Stimulated activated CD8-positive, alpha-beta memory T cell treated with anti-CD3 and anti-CD28 coated beads, Interleukin-4, amount 100 ng/mL, for 4 hours (primary cell): Measurements from ENCODE around the gene PTX4.

Source experiments
- DNase-seq, 2 donors: peaks; one replicate each; pipeline ENCODE4 v3.0.0-alpha.2; 2020; ENCODE audit warnings: low read depth in 2 of 2, low spot score in 1 of 2

PTX4 gene

DNA sequence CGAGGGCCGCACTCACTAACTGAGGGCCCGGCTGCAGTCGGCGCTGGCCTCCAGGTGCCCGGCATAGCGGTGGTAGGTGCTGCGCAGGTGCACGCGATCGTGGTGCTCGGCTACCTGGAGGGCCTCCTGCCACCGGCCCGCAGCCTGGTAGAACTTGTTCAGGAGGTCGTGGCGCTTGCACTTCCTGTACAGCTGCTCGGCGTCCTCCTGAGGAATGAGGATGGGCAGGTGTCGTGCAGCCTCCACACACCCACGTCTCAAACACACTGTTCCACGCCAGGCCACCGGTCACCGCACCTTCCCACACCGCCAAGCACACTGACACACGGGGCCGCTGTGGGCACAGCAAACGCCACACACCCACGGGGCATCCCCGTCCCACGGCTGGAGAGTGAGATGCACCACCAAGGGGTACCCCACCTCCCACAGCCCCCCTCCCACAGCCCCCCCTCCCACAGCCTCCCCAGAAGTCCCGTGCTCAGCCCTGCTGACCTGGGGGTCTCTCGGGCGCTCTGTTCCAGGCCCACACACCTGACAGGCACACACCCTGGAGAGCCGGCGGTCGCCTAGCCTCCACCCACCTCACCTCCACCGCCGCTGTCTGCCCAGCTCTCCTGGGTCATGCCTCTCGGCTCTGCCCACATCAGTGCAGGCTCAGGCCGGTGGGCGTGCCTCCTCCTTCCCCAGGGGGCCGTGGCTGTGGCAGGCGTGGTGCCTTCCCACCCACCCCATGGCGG, 37.3 kb upstream of the PTX4 start:
- no peak for DNase-seq

DNA sequence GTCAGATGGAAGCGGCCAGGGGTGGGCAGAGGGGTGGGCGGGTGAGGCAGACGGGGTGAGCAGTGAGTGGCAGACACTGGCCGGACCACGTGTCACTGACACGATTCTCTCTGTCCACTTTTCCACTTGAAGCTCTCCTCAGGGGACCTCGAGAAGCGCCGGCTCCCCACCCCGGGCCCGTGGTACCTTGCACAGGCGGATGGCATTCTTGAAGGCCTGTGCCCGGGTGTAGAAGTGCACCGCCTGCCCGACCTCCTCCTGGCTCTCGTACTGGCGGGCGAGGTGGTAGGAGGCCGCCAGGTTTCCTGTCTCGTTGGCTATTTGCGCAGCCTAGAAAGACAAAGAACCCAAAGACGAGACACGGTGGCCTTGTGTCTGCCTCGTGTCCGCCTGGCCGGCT, 35.6 kb upstream of the PTX4 start:
- no peak for DNase-seq

- no peak for DNase-seq
These were observed 35.0 kb upstream of the PTX4 start for GRCh38 chr16:1523581-1524245.

- no peak for DNase-seq
These were observed 31.7 kb upstream of the PTX4 start for GRCh38 chr16:1520461-1520860.

DNA sequence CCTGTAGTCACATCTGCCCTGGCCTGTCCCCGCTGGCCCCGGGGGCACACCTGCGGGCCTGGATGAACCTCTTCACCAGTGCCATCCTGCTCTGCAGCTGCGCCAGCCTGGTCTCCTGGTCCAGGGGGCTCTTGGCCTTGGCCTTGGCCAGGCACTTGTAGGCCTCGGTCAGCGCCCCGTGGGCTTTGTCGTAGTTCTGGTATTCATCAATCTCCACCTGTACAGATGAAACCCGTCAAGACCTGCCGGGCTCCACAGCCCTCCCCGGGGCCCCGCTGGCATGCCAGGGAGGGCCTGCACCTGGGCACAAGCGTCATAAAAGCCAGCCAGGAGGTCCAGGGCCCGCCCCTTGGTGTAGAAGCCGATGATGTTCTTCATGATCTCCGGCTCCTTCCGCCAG, 31.1 kb upstream of the PTX4 start:
- no peak for DNase-seq

GRCh38 chr16:1518626-1519135, 29.9 kb upstream of the PTX4 start:
- no peak for DNase-seq

GRCh38 chr16:1514507-1514906, 25.8 kb upstream of the PTX4 start:
- DNase-seq: no peak

DNA sequence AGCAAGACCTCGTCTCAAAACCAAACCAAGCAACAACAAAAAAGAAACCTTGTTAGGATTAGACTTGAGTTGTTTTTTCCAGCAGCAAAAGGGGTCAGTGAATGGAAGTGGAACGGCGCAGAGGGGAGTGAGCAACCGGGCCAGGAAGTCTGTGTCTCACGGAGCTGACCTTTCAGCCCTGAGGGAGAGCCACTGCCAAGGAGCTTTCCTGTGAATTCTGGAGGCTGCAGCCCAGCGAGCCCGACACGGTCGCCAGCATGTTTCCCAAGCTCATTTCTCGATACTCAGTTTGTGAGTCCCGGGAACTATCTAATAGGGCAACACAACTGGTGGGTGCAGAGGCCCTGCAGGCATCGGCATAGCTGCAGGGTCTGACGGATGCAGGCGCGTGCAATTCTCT, 24.0 kb upstream of the PTX4 start:
- DNase-seq: no peak

- no peak for DNase-seq
These were observed 23.2 kb upstream of the PTX4 start for GRCh38 chr16:1511662-1512569.

- DNase-seq: no peak
These were observed 22.2 kb upstream of the PTX4 start for GRCh38 chr16:1510941-1511351.

GRCh38 chr16:1510272-1510671, 21.5 kb upstream of the PTX4 start:
- DNase-seq: no peak

DNA sequence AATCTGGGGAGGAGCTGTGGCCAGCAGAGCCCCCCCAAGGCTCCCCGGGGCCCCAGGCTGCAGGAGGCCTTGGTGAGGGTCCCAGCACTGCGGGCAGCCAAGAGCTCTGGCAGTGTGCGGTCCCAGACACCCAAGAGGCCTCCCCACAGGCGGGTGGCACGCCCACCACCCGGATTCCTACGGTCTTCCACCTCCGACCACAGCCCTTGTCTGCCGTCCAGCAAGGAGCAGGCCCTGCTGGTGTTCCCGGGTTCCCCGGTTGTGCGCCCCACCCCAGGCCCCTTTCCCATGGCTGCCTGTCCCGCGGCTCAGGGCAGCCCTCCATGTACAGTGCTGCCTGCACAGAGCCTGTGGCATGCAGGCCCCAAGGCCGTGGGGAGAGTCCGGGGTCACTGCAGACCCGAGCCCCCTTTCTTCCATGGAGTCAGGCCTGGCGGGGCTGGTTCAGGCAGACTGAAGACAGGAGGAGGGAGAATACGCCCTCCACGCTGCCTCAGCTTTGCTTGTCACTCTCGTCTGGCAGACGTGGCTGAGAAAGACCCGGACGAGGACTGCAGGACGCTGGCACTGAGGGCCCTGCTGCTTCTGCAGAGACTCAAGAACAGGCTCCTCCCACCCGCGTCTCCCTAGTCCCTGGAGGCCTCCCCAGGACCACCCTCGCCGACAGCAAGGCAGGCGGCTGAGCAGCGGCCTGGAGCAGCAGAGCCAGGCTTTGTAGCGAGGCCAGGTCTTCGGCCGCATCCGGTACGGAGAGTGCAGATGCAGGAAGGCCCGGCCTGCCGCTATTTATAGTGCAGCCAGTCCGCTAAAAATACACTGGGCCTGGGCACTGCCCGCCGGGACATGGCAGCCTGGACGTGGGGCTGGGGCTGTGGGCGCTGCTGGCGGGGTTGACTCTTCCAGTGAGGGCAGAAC, 20.8 kb upstream of the PTX4 start:
- DNase-seq: no peak

GRCh38 chr16:1508494-1509187, 19.9 kb upstream of the PTX4 start:
- DNase-seq: no peak

- DNase-seq: no peak
These were observed 17.9 kb upstream of the PTX4 start for GRCh38 chr16:1506494-1507213.

DNA sequence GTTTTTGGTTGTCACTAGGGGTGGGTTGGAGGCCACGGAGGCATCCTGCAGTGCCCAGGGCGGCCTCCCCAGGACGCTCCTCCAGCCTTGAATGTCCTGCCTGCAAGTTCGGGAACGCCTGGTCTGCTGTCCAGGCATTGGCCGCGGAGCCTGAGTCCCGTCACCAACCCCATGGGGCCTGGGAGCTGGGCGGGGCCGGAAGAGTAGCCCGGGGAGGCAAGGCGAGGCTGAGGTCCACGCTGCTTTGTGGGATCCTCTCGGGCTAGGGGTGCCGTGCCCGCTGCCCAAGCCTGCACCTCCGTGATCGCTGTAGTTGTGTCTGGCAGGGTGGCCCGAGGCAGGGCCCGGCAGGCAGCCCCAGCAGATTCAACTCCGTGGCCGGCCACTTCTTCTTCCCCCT, 17.2 kb upstream of the PTX4 start:
- DNase-seq: no peak

DNA sequence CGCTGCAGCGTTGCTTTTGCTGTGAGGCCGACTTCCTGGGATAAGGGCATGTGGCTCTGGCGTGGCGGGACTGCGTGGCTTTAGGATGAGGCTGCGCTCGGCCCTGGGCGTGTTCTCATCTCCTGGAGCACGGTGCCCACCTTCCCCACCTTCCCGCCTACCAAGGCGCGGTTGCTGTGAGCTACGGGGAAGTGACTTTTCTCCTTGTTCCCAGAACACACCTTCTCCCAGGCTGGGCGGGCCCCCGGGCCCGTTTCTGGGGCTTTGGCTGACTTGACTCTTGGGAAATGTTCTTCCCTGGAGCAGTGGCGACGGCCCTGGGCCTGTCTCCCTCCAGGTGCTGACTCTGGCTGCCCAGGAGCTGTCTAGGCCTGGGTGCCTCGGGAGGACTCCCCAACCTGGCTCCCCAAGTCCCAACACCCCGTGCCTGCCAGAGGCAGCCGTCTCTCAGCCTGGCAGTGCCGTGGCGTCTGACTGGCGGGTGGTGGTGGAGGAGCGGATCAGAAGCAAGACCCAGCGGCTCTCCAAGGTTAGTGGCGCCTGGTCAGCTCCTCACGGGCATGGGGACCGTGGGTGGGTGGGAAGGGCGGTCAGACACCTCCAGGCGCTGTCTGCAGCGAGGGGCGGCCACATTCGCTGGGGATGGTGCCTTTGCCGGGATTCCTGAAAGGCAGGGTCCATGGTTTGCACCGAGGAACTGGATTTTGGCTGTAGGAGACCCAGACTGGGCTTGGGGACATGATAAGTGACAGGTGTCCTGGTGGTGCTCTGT, 16.5 kb upstream of the PTX4 start:
- no peak for DNase-seq

DNA sequence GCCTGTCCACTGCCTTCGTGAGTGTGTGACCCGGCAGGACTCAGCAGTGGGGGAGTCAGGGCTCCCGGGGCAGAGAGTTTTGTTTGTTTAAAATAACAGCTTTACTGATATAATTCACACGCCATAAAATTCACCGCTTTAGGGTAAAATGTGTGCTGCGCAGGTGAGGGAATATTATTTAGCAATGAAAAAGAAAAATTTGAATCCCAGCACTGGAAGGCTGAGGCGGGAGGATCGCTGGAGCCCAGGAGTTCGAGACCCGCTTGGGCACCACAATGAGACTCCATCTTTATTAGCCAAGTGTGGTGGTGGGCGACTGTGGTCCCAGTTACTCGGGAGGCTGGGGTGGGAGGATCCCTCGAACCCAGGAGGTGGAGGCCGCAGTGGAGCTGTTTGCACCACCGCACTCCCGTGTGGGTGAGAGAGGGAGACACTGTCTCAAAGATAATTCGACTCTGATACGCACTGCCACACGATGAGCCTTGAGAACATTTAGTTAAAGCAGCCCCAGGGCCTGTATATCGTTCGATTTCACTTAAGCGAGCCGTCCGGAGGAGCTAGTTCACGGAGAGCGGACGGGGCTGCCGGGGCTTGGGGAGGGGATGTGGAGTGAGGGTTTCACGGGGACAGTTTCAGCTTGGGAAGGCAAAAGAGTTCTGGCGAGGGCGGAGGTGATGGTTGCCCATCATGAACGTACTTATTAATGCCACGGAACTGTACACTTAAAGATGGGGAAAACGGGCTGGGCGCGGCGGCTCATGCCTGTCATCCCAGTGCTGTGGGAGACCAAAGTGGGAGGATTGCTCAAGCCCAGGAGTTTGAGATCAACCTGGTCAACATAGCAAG, 14.6 kb upstream of the PTX4 start:
- DNase-seq: no peak
